Lower leg skin (tissue), 3 donors: ENCODE results near the gene RIPK1.

Source experiments
- CTCF ChIP-seq, 3 donors: fragments of 450-650 bp; IDR thresholded peaks; one replicate each; pipeline ENCODE4 v1.5.1; 2016; ENCODE audit warnings: antibody characterized with exemption in 3 of 3, mild to moderate bottlenecking in 3 of 3, moderate library complexity in 2 of 3
- POLR2A ChIP-seq, 2 donors: fragments of 450-650 bp; IDR thresholded peaks; one replicate each; pipeline ENCODE4 v1.6.1; 2016 to 2017; ENCODE audit warnings: antibody characterized with exemption in 2 of 2, mild to moderate bottlenecking in 1 of 2, moderate library complexity in 1 of 2

- TF ChIP-seq CTCF (IDR thresholded peaks at IDR 0.05) (no peak), POLR2A (IDR thresholded peaks at IDR 0.05) (no peak)
Observed at GRCh38 chr6:3114377-3114776, 46.1 kb downstream of the RIPK1 start.
